Testis (tissue), 2 donors: ENCODE measurements around the gene LGR5.

Experiments
- CTCF ChIP-seq, 3 experiments: fragments of 450-650 bp in 2 of 3; fragments of 200-600 bp in 1 of 3; sonication (generic) in 1 of 3; IDR thresholded peaks; one replicate each; pipeline ENCODE4 v1.5.1; 2016 to 2019; ENCODE audit warnings: antibody characterized with exemption in 3 of 3, mild to moderate bottlenecking in 2 of 3, moderate library complexity in 1 of 3
- POLR2A ChIP-seq: fragments of 450-650 bp; IDR thresholded peaks from one replicate; pipeline ENCODE4 v1.6.1; 2017; ENCODE audit warnings: antibody characterized with exemption, mild to moderate bottlenecking, moderate library complexity

GRCh38 chr12:71551529-71551928, 111.9 kb downstream of the LGR5 start:
- TF ChIP-seq CTCF (IDR thresholded peaks at IDR 0.05): peak in 2 of 3 experiments; percentile 13 to 15
- no peak for TF ChIP-seq POLR2A
